Hepatocyte (in vitro differentiated cells): Measurements from ENCODE around the gene GPR180. TPM values are rescaled to one million over a fixed set of nuclear protein-coding genes. Genes with fewer than 3 reads are reported as not detected.

Experiments
- DNase-seq: peaks from one replicate; pipeline ENCODE4 v3.0.0-alpha.2; 2016; ENCODE audit warnings: low spot score
- H2AFZ ChIP-seq: fragments of 200-600 bp; sonication (generic); 2 replicates; pipeline ENCODE4 v1.6.0; 2016; ENCODE audit warnings: antibody characterized with exemption, mild to moderate bottlenecking
- H3K27ac ChIP-seq: fragments of 200-600 bp; sonication (generic); 2 replicates; pipeline ENCODE4 v1.5.1; 2016; ENCODE audit warnings: mild to moderate bottlenecking
- H3K27me3 ChIP-seq: fragments of 200-600 bp; sonication (generic); 2 replicates; pipeline ENCODE4 v1.6.1; 2016
- H3K36me3 ChIP-seq: fragments of 200-600 bp; sonication (generic); replicated peaks from 2 replicates; pipeline ENCODE4 v1.5.1; 2016; ENCODE audit warnings: low read depth; ENCODE audit not compliant: insufficient read depth
- H3K4me1 ChIP-seq: fragments of 200-600 bp; sonication (generic); 2 replicates; pipeline ENCODE4 v1.5.1; 2016; ENCODE audit warnings: mild to moderate bottlenecking, moderate library complexity; ENCODE audit not compliant: insufficient read depth
- H3K4me2 ChIP-seq: fragments of 200-600 bp; sonication (generic); 2 replicates; pipeline ENCODE4 v1.6.0; 2016
- H3K4me3 ChIP-seq: fragments of 200-600 bp; sonication (generic); 2 replicates; pipeline ENCODE4 v1.5.1; 2016; ENCODE audit warnings: mild to moderate bottlenecking
- H3K79me2 ChIP-seq: fragments of 200-600 bp; sonication (generic); 2 replicates; pipeline ENCODE4 v1.6.0; 2017; ENCODE audit warnings: mild to moderate bottlenecking
- H3K9me2 ChIP-seq: fragments of 200-600 bp; sonication (generic); replicated peaks from 2 replicates; pipeline ENCODE4 v1.6.0; 2017; ENCODE audit warnings: mild to moderate bottlenecking; ENCODE audit not compliant: insufficient read depth
- H3K9me3 ChIP-seq: fragments of 200-600 bp; sonication (generic); 2 replicates; pipeline ENCODE4 v1.5.1; 2016; ENCODE audit warnings: low read depth, mild to moderate bottlenecking
- H4K20me1 ChIP-seq: fragments of 200-600 bp; sonication (generic); 2 replicates; pipeline ENCODE4 v1.6.0; 2016; ENCODE audit warnings: mild to moderate bottlenecking; ENCODE audit not compliant: insufficient read depth, poor library complexity, severe bottlenecking
- CTCF ChIP-seq: fragments of 200-600 bp; sonication (generic); IDR thresholded peaks from 2 replicates; pipeline ENCODE4 v1.5.1; 2016; ENCODE audit warnings: antibody characterized with exemption, mild to moderate bottlenecking; ENCODE audit not compliant: poor library complexity
- EZH2 ChIP-seq: fragments of 200-600 bp; sonication (generic); IDR thresholded peaks from 2 replicates; pipeline ENCODE4 v1.6.1; 2016; ENCODE audit warnings: antibody characterized with exemption, mild to moderate bottlenecking, borderline replicate concordance
- EZH2phosphoT487 ChIP-seq: fragments of 200-600 bp; sonication (generic); IDR thresholded peaks from one replicate; pipeline ENCODE4 v1.6.1; 2018; ENCODE audit warnings: antibody characterized with exemption, mild to moderate bottlenecking, low read depth, moderate library complexity; ENCODE audit not compliant: unreplicated experiment, severe bottlenecking
- WGBS: methylation state at CpG from one replicate; pipeline ENCODE4 v1.1.6; 2016; ENCODE audit warnings: low lambda C conversion rate; ENCODE audit errors: missing lambda C conversion rate; 5-methylcytosine and 5-hydroxymethylcytosine counted together
- polyA plus RNA-seq: library from polyadenylated mRNA; unstranded; fragments of >200 nt; fragmentation: Nextera tagmentation; extraction: Ambion mirVana; gene quantifications from 2 replicates; pipeline ENCODE4 v1.2.1, GENCODE V29; 2016
- total RNA-seq: library from RNA; depleted of rRNA; stranded (reverse); fragments of >200 nt; gene quantifications from 2 replicates; pipeline ENCODE4 v1.2.3, GENCODE V29; 2014

GPR180 gene
- total RNA-seq (12.3 and 12.9 TPM in 2 replicates), polyA plus RNA-seq (5.6 and 5.7 TPM in 2 replicates)

- peak within 1 kb of the TSS; percentile 79 for H2AFZ ChIP-seq
- peak within 1 kb of the TSS; percentile 73 for H3K27ac ChIP-seq
- DNase-seq: peak; percentile 98
- 2% methylated on average over 62 of the region's 71 CpGs for WGBS
- TF ChIP-seq EZH2phosphoT487 (no peak), CTCF (no peak), EZH2 (no peak)
- H3K4me2 ChIP-seq: peak within 1 kb of the TSS; percentile 78
- H4K20me1 ChIP-seq: no peaks in the 10 kb centered on the region
- no peaks in the 10 kb centered on the region for H3K36me3 ChIP-seq
- H3K27me3 ChIP-seq: no peaks in the 10 kb centered on the region
- peaks cover 33% of the 10 kb centered on the region for H3K79me2 ChIP-seq
- H3K4me3 ChIP-seq: peak within 1 kb of the TSS; percentile 84
- no peaks in the 10 kb centered on the region for H3K9me3 ChIP-seq
- no peaks in the 10 kb centered on the region for H3K9me2 ChIP-seq
- peaks cover 7% of the 10 kb centered on the region for H3K4me1 ChIP-seq
Measured at GRCh38 chr13:94601446-94602431, at the start of gene GPR180. GPR180 (plus strand) TSS chr13:94601857; CDS start chr13:94601928, 71 bp downstream.

- Histone ChIP-seq H3K27me3 (no peaks in the 10 kb centered on the region), H3K9me2 (no peaks in the 10 kb centered on the region), H3K27ac (no peak overlapping the region), H2AFZ (no peak overlapping the region), H4K20me1 (no peaks in the 10 kb centered on the region), H3K36me3 (no peaks in the 10 kb centered on the region), H3K79me2 (no peaks in the 10 kb centered on the region), H3K4me2 (no peak overlapping the region), H3K4me1 (peaks cover 3% of the 10 kb centered on the region), H3K9me3 (no peaks in the 10 kb centered on the region), H3K4me3 (no peak overlapping the region)
- WGBS: 96% methylated on average over 5 of the region's 5 CpGs
- no peak for DNase-seq
- TF ChIP-seq CTCF (no peak), EZH2phosphoT487 (no peak), EZH2 (no peak)
Measured at GRCh38 chr13:94552095-94552494, 49.6 kb upstream of the GPR180 start.

- Histone ChIP-seq H4K20me1 (no peaks in the 10 kb centered on the region), H3K27me3 (no peaks in the 10 kb centered on the region), H2AFZ (no peak overlapping the region), H3K4me1 (peaks cover 3% of the 10 kb centered on the region), H3K27ac (no peak overlapping the region), H3K4me3 (no peak overlapping the region), H3K9me3 (no peaks in the 10 kb centered on the region), H3K9me2 (no peaks in the 10 kb centered on the region), H3K79me2 (no peaks in the 10 kb centered on the region), H3K36me3 (no peaks in the 10 kb centered on the region), H3K4me2 (no peak overlapping the region)
- 96% methylated on average over 4 of the region's 4 CpGs for WGBS
- no peak for TF ChIP-seq EZH2
- TF ChIP-seq CTCF: no peak
- TF ChIP-seq EZH2phosphoT487: no peak
- no peak for DNase-seq
Measured at GRCh38 chr13:94553766-94554165, 47.9 kb upstream of the GPR180 start.
